Immature natural killer cell (primary cell): ENCODE measurements around the gene TUBGCP2. TPM values are rescaled to one million over a fixed set of nuclear protein-coding genes. Genes with fewer than 3 reads are reported as not detected.
A peak's percentile ranks its signal among the peaks of the same experiment; 100 is the strongest.

Source experiments
- DNase-seq, 3 donors: peaks; one replicate each; pipeline ENCODE4 v3.0.0; 2022; ENCODE audit warnings: mixed read lengths in 1 of 3
- H3K27ac Mint-ChIP-seq, 6 donors: one replicate each; pipeline ENCODE4 v1.8.0; 2020; ENCODE audit warnings: mixed read lengths in 6 of 6, mild to moderate bottlenecking in 5 of 6, inconsistent platforms in 4 of 6, moderate library complexity in 3 of 6
- H3K27me3 Mint-ChIP-seq, 3 donors: one replicate each; pipeline ENCODE4 v1.8.0; 2020 to 2021; ENCODE audit warnings: low read depth in 3 of 3, mild to moderate bottlenecking in 3 of 3, mixed read lengths in 3 of 3, moderate library complexity in 3 of 3, inconsistent platforms in 1 of 3
- H3K36me3 Mint-ChIP-seq, 3 donors: one replicate each; pipeline ENCODE4 v1.8.0; 2020; ENCODE audit warnings: mixed read lengths in 3 of 3, inconsistent platforms in 2 of 3, mild to moderate bottlenecking in 2 of 3
- H3K4me1 Mint-ChIP-seq, 2 donors: one replicate each; pipeline ENCODE4 v1.8.0; 2020; ENCODE audit warnings: inconsistent platforms in 2 of 2, mild to moderate bottlenecking in 2 of 2, mixed read lengths in 2 of 2, moderate library complexity in 1 of 2
- H3K4me3 Mint-ChIP-seq, 5 donors: one replicate each; pipeline ENCODE4 v1.8.0; 2020; ENCODE audit warnings: mild to moderate bottlenecking in 5 of 5, mixed read lengths in 5 of 5, inconsistent platforms in 3 of 5, moderate library complexity in 3 of 5
- H3K9me3 Mint-ChIP-seq, 6 donors: one replicate each; pipeline ENCODE4 v1.8.0; 2020; ENCODE audit warnings: mild to moderate bottlenecking in 6 of 6, mixed read lengths in 6 of 6, inconsistent platforms in 4 of 6, moderate library complexity in 3 of 6
- polyA plus RNA-seq, 3 donors: library from polyadenylated mRNA; unstranded; fragments of 300-500 nt; fragmentation: Illumina TruSeq; gene quantifications; one replicate each; pipeline ENCODE4 v1.2.3, GENCODE V29; 2021

The TUBGCP2 gene
- polyA plus RNA-seq, 3 donors from 2014 or later: 11.0 to 44.3 (median 27.5) TPM

GRCh38 chr10:133280391-133281059 is 28.1 kb downstream of the TUBGCP2 start:
- peaks cover 29 to 37% of the 10 kb centered on the region in 2 donors for H3K4me1 Mint-ChIP-seq
- H3K4me3 Mint-ChIP-seq: peak overlapping the region in 4 of 5 donors; percentile 93 to 99 (median 97)
- no peaks in the 10 kb centered on the region for H3K9me3 Mint-ChIP-seq
- no peak for DNase-seq
- H3K27me3 Mint-ChIP-seq: peaks cover 13 to 28% (median 19%) of the 10 kb centered on the region in 3 donors
- peak overlapping the region; percentile 99 to 100 (median 100) for H3K27ac Mint-ChIP-seq
- H3K36me3 Mint-ChIP-seq: peaks cover 5 to 24% (median 9%) of the 10 kb centered on the region in 3 donors

- Mint-ChIP-seq H3K27me3 (peaks cover 17 to 34% (median 19%) of the 10 kb centered on the region in 3 donors), H3K36me3 (peaks cover 3 to 18% (median 5%) of the 10 kb centered on the region in 3 donors), H3K4me3 (peak overlapping the region; percentile 93 to 99 (median 98)), H3K27ac (peak overlapping the region; percentile 99 to 100 (median 100)), H3K4me1 (peaks cover 29 to 41% of the 10 kb centered on the region in 2 donors), H3K9me3 (no peaks in the 10 kb centered on the region)
- peak; percentile 38 to 43 (median 42) for DNase-seq
Observed at GRCh38 chr10:133279326-133280226, 29.1 kb downstream of the TUBGCP2 start.

- Mint-ChIP-seq H3K27me3 (peaks cover 18 to 34% (median 19%) of the 10 kb centered on the region in 3 donors), H3K4me3 (peak overlapping the region; percentile 93 to 99 (median 98)), H3K27ac (peak overlapping the region; percentile 99 to 100 (median 100)), H3K36me3 (peaks cover 2 to 12% (median 2%) of the 10 kb centered on the region in 3 donors), H3K4me1 (peaks cover 29 to 42% of the 10 kb centered on the region in 2 donors), H3K9me3 (no peaks in the 10 kb centered on the region)
- peak; percentile 93 to 94 (median 94) for DNase-seq
Observed at GRCh38 chr10:133278577-133279265, 30.0 kb downstream of the TUBGCP2 start.

GRCh38 chr10:133277993-133278576 is 30.6 kb downstream of the TUBGCP2 start:
- H3K4me1 Mint-ChIP-seq: peaks cover 29 to 42% of the 10 kb centered on the region in 2 donors
- H3K27me3 Mint-ChIP-seq: peaks cover 18 to 34% (median 19%) of the 10 kb centered on the region in 3 donors
- DNase-seq: peak in 2 of 3 donors; percentile 32 to 43
- no peaks in the 10 kb centered on the region for H3K9me3 Mint-ChIP-seq
- peaks cover 0 to 10% (median 0%) of the 10 kb centered on the region in 3 donors for H3K36me3 Mint-ChIP-seq
- H3K4me3 Mint-ChIP-seq: peak overlapping the region; percentile 93 to 99 (median 98)
- H3K27ac Mint-ChIP-seq: peak overlapping the region; percentile 99 to 100 (median 100)

GRCh38 chr10:133277277-133277992 is 31.2 kb downstream of the TUBGCP2 start:
- peaks cover 0 to 8% (median 0%) of the 10 kb centered on the region in 3 donors for H3K36me3 Mint-ChIP-seq
- peak overlapping the region; percentile 93 to 99 (median 98) for H3K4me3 Mint-ChIP-seq

GRCh38 chr10:133276435-133277201 is 32.1 kb downstream of the TUBGCP2 start, which contains the start of gene ADAM8:
ADAM8 (minus strand) TSS chr10:133276868; CDS start chr10:133276817, 51 bp downstream.
- peaks cover 18 to 34% (median 19%) of the 10 kb centered on the region in 3 donors for H3K27me3 Mint-ChIP-seq

More at GRCh38 chr10:133277277-133277992, 31.2 kb downstream of the TUBGCP2 start:
- Mint-ChIP-seq H3K4me1 (peaks cover 29 to 42% of the 10 kb centered on the region in 2 donors), H3K27me3 (peaks cover 18 to 34% (median 19%) of the 10 kb centered on the region in 3 donors), H3K9me3 (no peaks in the 10 kb centered on the region), H3K27ac (peak overlapping the region; percentile 99 to 100 (median 100))
- peak; percentile 51 to 66 (median 65) for DNase-seq

GRCh38 chr10:133276100-133276434 is 32.6 kb downstream of the TUBGCP2 start:
- peak overlapping the region; percentile 92 to 94 (median 93) for H3K4me3 Mint-ChIP-seq
- no peaks in the 10 kb centered on the region for H3K36me3 Mint-ChIP-seq
- H3K27ac Mint-ChIP-seq: peak overlapping the region; percentile 92 to 100 (median 96)
- H3K9me3 Mint-ChIP-seq: no peaks in the 10 kb centered on the region
- DNase-seq: no peak
- peaks cover 29 to 42% of the 10 kb centered on the region in 2 donors for H3K4me1 Mint-ChIP-seq
- peaks cover 18 to 34% (median 19%) of the 10 kb centered on the region in 3 donors for H3K27me3 Mint-ChIP-seq

More at GRCh38 chr10:133276435-133277201, 32.1 kb downstream of the TUBGCP2 start, which contains the start of gene ADAM8:
- peak within 1 kb of the TSS; percentile 93 to 99 (median 98) for H3K4me3 Mint-ChIP-seq
- no peaks in the 10 kb centered on the region for H3K36me3 Mint-ChIP-seq
- no peaks in the 10 kb centered on the region for H3K9me3 Mint-ChIP-seq
- peak within 1 kb of the TSS; percentile 99 to 100 (median 100) for H3K27ac Mint-ChIP-seq
- peaks cover 29 to 42% of the 10 kb centered on the region in 2 donors for H3K4me1 Mint-ChIP-seq
- peak; percentile 69 to 70 (median 69) for DNase-seq

- H3K4me1 Mint-ChIP-seq: peaks cover 29 to 42% of the 10 kb centered on the region in 2 donors
- peaks cover 18 to 34% (median 19%) of the 10 kb centered on the region in 3 donors for H3K27me3 Mint-ChIP-seq
- no peaks in the 10 kb centered on the region for H3K36me3 Mint-ChIP-seq
- peak overlapping the region; percentile 92 to 100 (median 96) for H3K27ac Mint-ChIP-seq
- H3K9me3 Mint-ChIP-seq: no peaks in the 10 kb centered on the region
- DNase-seq: peak; percentile 52 to 64 (median 63)
- peak overlapping the region; percentile 92 to 94 (median 93) for H3K4me3 Mint-ChIP-seq
Observed at GRCh38 chr10:133275684-133276092, 33.0 kb downstream of the TUBGCP2 start.

- Mint-ChIP-seq H3K27ac (peak overlapping the region; percentile 92 to 100 (median 96)), H3K9me3 (no peaks in the 10 kb centered on the region), H3K4me3 (peak overlapping the region; percentile 92 to 94 (median 93)), H3K36me3 (no peaks in the 10 kb centered on the region), H3K27me3 (peaks cover 18 to 34% (median 19%) of the 10 kb centered on the region in 3 donors), H3K4me1 (peaks cover 26 to 38% of the 10 kb centered on the region in 2 donors)
- peak; percentile 79 to 81 (median 81) for DNase-seq
Observed at GRCh38 chr10:133274751-133275683, 33.7 kb downstream of the TUBGCP2 start.

GRCh38 chr10:133273534-133274143 is 35.0 kb downstream of the TUBGCP2 start:
- peaks cover 12 to 24% of the 10 kb centered on the region in 2 donors for H3K4me1 Mint-ChIP-seq
- peak overlapping the region in 2 of 5 donors; percentile 21 to 57 for H3K4me3 Mint-ChIP-seq
- H3K9me3 Mint-ChIP-seq: no peaks in the 10 kb centered on the region
- H3K27me3 Mint-ChIP-seq: peaks cover 12 to 26% (median 15%) of the 10 kb centered on the region in 3 donors
- no peak overlapping the region for H3K27ac Mint-ChIP-seq
- no peak for DNase-seq
- no peaks in the 10 kb centered on the region for H3K36me3 Mint-ChIP-seq
